HG03558 (cell line): ENCODE results near the gene NUP54.

Experiments
- ATAC-seq: cut with Tn5 transposase; IDR thresholded peaks from one replicate; pipeline ENCODE4 v1.9.1; 2021; ENCODE audit warnings: moderate number of reproducible peaks; ENCODE audit not compliant: unreplicated experiment; ENCODE audit errors: extremely low read depth

The NUP54 gene

GRCh38 chr4:76148142-76148865, at the start of gene NUP54:
Gene NUP54, minus strand, starts transcription at chr4:76148397. Its CDS starts 23 bp downstream, at chr4:76148374.
- peak; percentile 99 for ATAC-seq

GRCh38 chr4:76197031-76197743, 49.0 kb upstream of the NUP54 start:
- no peak for ATAC-seq

GRCh38 chr4:76196376-76196775, 48.2 kb upstream of the NUP54 start:
- no peak for ATAC-seq

DNA sequence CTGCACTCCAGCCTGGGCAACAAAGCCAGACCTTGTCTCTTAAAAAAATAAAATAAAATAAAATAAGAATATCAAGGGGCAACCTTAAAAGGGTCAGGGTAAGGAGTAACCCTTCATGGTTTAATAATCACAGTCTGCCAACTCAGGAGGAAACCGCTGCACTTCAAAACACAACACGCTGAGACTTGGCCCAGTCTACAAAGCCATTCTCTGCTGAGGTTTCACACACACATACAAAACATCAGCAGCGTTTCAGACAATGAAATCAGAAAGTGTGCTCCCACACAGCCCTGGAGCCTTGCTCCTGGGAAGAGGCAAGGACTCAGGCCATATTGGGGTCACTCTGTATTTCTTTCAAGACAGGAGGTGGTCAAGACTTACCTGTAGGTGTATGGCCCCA, 47.1 kb upstream of the NUP54 start:
- ATAC-seq, result no peak

DNA sequence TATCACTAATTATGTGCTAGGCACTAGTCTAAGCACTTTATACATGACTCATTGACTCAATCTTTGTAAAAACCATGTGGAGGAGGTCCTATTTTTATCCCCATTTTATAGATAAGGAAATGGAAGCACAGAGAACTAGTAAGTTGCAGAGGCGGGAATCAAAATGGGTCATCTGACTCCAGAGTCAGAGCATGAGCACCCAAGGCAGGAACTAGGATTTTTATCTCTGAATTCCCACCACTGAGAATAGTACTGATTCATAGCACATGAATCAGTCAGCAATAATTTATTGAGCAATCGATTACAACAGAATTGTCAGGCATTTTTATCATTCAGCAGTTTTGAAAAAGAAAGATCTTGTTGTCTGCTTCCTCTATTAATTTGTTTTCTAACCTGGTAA, 46.1 kb upstream of the NUP54 start:
- no peak for ATAC-seq

DNA sequence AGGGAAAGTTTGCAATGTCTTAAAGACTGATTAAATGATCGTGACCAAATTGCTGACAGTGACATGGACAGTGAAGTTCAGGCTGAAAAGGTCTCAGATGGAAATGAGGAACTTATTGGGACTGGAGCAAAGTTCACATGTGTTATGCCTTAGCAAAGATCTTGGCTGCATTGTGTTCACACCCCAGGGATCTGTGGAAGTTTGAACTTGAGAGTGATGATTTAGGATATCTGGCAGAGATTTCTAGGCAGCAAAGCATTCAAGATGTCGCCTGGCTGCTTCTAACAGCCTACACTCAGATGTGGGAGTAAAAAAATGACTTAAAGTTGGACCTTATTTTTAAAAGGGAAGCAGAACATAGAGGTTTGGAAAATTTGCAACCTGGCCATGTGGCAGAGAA, 44.0 kb upstream of the NUP54 start:
- no peak for ATAC-seq

DNA sequence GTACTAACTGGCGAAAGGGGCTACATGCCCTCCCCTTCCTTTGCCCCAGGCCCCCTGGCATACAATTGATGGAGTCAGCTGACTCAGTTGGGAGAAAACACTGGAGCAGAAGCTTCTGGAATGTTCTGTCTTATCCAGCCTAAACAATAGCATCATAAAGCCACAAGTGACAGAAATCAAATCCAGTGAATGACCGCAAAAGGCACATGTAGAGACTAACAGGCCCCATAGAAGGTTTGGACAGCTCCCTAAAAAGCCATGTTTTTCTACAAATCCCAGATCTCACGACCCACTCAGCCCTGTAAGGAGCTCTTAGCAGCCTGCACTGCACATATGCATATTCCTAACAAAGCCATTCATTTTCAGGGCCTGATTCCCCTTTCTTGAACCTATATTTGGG, 40.4 kb upstream of the NUP54 start:
- ATAC-seq, result no peak

GRCh38 chr4:76188149-76188548, 40.0 kb upstream of the NUP54 start:
- ATAC-seq, result no peak

GRCh38 chr4:76187152-76187551, 39.0 kb upstream of the NUP54 start:
- ATAC-seq, result no peak

DNA sequence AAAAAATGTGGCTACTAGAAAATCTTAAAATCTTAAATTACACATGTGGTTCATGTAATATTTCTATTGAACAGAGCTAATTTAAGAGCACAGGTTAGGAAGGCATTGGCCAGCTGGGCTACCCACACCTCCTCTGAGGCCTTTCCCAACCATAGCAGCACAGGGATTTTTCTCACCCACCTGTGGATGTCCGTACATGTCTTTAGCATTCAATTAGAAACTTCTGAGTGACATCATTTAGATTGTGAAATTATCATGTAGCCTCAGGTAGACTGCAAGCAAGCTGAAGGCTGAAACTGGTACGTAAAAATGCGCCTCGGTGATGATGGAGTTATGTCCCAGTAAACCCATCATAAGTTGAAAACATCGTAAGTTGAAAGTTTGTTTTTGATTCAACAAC, 34.3 kb upstream of the NUP54 start:
- no peak for ATAC-seq

DNA sequence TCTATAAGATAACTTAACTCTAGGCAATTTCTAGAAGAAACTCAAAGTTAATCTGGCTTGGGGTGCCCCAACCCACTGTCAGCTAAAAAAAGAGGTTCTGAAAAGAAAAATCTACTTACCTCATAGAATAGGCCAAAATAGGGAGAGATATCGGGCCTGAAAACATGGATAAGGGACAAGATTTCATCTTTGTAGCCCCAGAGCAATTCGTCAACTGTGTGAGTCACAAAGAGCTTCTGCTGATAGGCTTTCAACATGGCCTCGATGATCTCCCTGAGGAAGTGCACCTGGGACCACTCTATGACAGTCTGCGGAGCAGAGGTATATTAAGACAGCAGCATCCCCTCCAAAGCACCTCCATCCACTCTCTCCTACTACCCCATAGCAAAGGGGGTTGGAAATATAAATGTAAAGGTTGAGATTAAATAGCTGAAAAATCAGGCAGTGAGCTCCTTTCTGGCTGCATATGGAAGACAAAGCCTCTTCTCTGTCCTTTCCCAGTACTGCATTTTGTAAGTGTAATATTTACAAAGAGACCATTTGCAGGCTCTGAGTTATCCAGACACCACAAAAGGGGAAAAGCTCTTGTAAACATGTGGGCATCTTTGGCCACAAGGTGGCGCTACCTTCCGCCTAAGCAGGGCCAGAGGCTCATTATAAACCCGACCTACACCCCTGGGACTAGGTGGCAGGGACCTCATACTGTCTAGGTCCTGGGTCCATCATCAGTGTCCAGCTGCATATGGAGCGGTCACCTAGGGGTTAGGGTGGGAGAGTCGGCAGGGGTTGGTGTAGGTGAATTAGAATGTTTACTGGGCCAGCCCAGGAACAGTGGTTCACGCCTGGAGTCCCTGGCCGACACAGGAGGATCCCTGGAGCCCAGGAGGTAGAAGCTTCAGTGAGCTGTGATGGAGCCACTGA, 31.5 kb upstream of the NUP54 start:
- ATAC-seq, result peak; percentile 56

GRCh38 chr4:76178296-76178695, 30.1 kb upstream of the NUP54 start:
- ATAC-seq, result no peak

DNA sequence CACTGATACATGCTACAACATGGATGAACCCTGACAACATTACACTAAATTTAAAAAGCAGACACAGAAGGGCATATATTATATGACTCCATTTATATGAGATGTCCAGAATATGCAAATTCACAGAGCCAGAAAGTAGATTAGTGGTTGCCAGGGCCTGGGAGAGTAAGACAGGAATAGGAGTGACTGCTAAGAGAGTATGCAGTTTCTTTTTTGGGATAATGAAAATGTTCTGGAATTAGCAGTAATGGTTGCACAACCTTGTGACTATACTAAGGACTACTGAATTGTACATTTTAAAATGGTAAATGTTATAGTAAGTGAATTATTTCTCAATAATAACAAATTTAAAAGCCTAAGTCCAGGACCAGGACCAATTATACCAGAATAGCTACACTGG, 29.5 kb upstream of the NUP54 start:
- ATAC-seq, result no peak

- ATAC-seq, result no peak
These were observed 27.1 kb upstream of the NUP54 start for GRCh38 chr4:76175336-76175735.

- ATAC-seq, result no peak
These were observed 26.0 kb upstream of the NUP54 start for GRCh38 chr4:76174216-76174615.

DNA sequence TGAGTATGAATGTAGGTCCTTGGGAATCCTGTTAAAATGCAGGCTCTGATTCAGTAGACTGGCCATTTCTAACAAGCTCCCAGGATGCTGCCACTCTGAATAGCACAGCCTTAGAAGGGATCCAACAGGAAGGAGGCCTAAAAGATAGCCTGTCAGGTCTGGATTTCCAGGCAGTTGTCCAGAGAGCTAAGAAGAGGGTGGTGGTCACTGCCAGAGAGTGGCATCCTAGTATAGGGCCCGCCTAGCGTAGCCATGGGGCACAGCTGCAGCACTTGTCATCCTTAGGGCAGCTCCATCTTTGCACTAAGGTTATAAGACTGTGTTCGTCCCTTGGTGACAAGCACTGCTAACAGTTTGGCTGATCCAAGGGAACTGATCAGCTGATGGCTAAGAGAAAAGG, 20.5 kb upstream of the NUP54 start:
- no peak for ATAC-seq

DNA sequence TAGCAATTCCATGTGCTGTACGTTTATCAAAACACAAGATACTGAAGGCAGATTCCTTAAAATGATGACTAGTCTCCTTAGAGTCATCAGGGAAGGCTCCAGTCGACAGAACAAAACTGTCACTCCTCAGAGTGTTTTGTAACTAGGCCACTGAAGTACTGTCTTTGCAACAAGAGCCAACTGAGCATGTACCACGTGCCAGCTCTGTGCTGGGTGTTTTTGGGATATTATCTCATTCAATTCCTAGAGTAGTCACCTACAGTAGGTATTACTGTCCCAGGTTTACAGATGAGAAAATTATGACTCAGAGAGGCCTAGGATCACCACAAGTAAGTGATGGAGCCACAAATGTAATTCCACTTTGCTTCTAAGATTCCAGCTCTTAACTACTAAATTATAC, 18.3 kb upstream of the NUP54 start:
- ATAC-seq, result no peak

DNA sequence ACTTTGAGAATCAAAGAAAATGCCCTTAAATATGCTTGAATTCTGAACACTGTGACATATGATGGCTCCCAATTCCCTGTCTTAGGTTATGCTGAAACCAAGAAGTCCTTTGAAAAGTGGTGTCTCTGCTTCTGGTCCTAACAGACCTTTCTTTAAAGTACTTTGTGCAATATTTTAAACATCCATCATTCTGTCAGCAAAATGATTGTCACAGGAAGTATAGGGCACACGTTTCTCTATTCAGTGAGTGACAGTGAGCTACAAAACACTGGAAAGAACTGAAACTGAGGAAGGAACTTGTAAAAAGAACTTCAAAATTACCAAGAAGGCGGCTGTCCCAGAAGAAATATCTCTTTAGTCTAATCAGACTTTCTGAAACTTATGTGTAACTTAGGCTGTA, 12.2 kb upstream of the NUP54 start:
- no peak for ATAC-seq

- ATAC-seq, result no peak
These were observed 8.4 kb upstream of the NUP54 start for GRCh38 chr4:76156635-76157034.

DNA sequence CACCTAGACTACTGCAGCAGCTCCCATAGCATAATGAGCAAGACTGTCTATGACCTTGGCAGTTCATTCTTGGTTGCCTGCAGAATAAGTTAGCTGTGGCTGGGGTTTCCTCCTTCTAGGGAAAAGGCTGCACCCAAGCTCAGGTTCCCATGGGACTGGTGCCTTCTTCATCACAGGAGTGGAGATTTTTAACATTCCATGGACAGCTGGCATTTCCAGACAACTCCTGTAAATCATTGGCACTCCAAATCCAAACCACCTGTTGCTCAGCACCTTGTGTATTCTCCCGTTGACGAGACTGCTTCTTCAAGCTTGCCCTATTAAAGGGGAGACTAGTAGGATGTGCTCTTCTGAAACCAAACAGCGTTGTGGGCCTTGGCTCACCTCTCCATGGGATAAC, 7.8 kb upstream of the NUP54 start:
- ATAC-seq, result no peak

GRCh38 chr4:76153356-76153755, 5.2 kb upstream of the NUP54 start:
- no peak for ATAC-seq
